ENCODE results near the gene TUBA3E.
"Not testable (repeated sequence)": the region's sequence is repeated elsewhere in the genome, so short reads cannot be mapped to it uniquely, and the experiment has no call there.

DNA sequence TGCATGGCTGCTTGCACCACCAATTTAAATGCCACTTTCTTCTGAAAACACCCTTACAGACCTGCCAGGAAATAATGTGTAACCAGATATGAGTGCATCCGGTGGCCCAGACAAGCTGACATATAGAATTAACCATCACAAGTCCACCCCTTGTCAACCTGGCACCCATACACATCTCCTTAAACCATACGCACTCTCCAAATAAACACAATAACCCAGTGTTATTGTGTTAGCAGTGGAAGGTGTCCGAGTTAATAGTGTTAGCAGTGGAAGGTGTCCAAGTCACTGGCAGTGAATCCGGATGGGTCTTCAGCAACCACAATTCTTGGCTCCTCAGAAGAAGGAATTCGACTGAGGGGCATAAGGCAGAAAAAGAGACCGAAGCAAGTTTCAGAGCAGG lies 49.7 kb downstream of the TUBA3E start:
- TF ChIP-seq, protein P1, sequence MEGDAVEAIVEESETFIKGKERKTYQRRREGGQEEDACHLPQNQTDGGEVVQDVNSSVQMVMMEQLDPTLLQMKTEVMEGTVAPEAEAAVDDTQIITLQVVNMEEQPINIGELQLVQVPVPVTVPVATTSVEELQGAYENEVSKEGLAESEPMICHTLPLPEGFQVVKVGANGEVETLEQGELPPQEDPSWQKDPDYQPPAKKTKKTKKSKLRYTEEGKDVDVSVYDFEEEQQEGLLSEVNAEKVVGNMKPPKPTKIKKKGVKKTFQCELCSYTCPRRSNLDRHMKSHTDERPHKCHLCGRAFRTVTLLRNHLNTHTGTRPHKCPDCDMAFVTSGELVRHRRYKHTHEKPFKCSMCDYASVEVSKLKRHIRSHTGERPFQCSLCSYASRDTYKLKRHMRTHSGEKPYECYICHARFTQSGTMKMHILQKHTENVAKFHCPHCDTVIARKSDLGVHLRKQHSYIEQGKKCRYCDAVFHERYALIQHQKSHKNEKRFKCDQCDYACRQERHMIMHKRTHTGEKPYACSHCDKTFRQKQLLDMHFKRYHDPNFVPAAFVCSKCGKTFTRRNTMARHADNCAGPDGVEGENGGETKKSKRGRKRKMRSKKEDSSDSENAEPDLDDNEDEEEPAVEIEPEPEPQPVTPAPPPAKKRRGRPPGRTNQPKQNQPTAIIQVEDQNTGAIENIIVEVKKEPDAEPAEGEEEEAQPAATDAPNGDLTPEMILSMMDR (IDR thresholded peaks at IDR 0.05 in 2 of 3, conservative IDR thresholded peaks at IDR 0.05 in 1 of 3; ENCODE audit: insufficient read depth in 2 of 3, low read depth in 1 of 3, low read length in 3 of 3): not testable (repeated sequence)
- TF ChIP-seq ZNF184 (CRISPR knock-in tag; IDR thresholded peaks at IDR 0.05); MXI1 (IDR thresholded peaks at IDR 0.05; ENCODE audit: low read depth, low read length); ZNF12 (CRISPR knock-in tag; IDR thresholded peaks at IDR 0.05); ZBTB1 (CRISPR knock-in tag; IDR thresholded peaks at IDR 0.05; ENCODE audit: borderline replicate concordance, low read depth); TAL1 (IDR thresholded peaks at IDR 0.05); BHLHE40 (IDR thresholded peaks at IDR 0.05; ENCODE audit: low read length); BACH1 (tag; IDR thresholded peaks at IDR 0.05); TCF7 (IDR thresholded peaks at IDR 0.05; ENCODE audit: borderline replicate concordance); POU5F1 (IDR thresholded peaks at IDR 0.05; ENCODE audit: borderline replicate concordance, low read depth, low read length, partially characterized antibody); PHF8 (IDR thresholded peaks at IDR 0.05; ENCODE audit: borderline replicate concordance, low read length); SNIP1 (IDR thresholded peaks at IDR 0.05; ENCODE audit: low read depth); EP300 (IDR thresholded peaks at IDR 0.05; ENCODE audit: low read length): not testable (repeated sequence)

Measured in K562 (cell line).